ENCODE data around the gene FAM3A.

Gene FAM3A

DNA sequence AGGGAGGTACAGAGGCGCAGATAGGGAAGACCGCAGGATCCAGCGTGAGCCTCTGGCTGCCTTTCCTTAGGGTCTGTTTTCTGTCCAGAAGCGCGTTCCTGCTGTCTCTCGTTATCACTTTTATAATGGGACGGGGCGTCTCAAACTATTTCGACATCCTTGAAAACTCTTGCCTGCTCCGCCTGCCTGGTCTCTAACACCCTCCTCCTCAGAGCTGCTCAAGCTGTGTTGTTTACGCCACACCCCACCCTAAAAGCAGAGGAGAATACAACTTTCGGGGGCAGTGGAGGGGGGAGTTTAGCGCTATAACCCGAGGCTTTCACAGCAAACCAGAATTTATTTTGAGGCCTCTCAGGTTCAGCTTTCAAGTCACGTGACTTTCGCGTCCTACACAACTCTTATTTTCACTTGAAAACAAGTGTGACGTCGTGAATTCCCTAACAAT, 646 bp upstream of the FAM3A start:
- peak overlapping the region; percentile 74 for H3K4me3 ChIP-seq (ENCODE audit: low read depth, low read length)
- TF ChIP-seq, protein P1, sequence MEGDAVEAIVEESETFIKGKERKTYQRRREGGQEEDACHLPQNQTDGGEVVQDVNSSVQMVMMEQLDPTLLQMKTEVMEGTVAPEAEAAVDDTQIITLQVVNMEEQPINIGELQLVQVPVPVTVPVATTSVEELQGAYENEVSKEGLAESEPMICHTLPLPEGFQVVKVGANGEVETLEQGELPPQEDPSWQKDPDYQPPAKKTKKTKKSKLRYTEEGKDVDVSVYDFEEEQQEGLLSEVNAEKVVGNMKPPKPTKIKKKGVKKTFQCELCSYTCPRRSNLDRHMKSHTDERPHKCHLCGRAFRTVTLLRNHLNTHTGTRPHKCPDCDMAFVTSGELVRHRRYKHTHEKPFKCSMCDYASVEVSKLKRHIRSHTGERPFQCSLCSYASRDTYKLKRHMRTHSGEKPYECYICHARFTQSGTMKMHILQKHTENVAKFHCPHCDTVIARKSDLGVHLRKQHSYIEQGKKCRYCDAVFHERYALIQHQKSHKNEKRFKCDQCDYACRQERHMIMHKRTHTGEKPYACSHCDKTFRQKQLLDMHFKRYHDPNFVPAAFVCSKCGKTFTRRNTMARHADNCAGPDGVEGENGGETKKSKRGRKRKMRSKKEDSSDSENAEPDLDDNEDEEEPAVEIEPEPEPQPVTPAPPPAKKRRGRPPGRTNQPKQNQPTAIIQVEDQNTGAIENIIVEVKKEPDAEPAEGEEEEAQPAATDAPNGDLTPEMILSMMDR (IDR thresholded peaks at IDR 0.05; ENCODE audit: insufficient read depth, low read depth, low read length, missing control alignments), result no peak
- DNase-seq (ENCODE audit: low read depth), result no peak

- peak; percentile 55 for DNase-seq (ENCODE audit: low read depth)
- H3K4me3 ChIP-seq (ENCODE audit: low read depth, low read length), result peak overlapping the region; percentile 83
- TF ChIP-seq, protein P1 (IDR thresholded peaks at IDR 0.05; ENCODE audit: insufficient read depth, low read depth, low read length, missing control alignments), result no peak
Measured at GRCh38 chrX:154515090-154515965, 704 bp downstream of the FAM3A start.

DNA sequence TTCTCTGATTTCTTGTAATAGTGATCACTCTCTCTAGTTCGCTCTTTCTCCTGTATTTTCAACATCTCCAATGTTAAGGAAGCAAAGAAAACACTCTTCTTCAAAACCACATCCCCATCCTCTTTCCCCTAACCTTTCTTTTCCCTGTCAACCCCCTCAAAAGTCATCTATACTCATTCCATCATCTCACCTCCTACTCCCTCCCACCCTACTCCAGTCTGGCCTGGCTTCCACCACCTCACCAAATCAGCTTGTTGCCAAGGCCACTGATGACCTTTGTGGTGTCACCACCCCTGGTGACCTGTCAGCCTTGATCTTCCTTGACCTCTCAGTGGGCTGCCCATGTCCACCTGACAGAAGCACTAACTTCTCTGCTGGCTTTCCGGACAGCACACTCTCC, 2.3 kb downstream of the FAM3A start:
- DNase-seq (ENCODE audit: low read depth), result no peak
- no peak overlapping the region for H3K4me3 ChIP-seq (ENCODE audit: low read depth, low read length)
- TF ChIP-seq, protein P1 (IDR thresholded peaks at IDR 0.05; ENCODE audit: insufficient read depth, low read depth, low read length, missing control alignments), result no peak

DNA sequence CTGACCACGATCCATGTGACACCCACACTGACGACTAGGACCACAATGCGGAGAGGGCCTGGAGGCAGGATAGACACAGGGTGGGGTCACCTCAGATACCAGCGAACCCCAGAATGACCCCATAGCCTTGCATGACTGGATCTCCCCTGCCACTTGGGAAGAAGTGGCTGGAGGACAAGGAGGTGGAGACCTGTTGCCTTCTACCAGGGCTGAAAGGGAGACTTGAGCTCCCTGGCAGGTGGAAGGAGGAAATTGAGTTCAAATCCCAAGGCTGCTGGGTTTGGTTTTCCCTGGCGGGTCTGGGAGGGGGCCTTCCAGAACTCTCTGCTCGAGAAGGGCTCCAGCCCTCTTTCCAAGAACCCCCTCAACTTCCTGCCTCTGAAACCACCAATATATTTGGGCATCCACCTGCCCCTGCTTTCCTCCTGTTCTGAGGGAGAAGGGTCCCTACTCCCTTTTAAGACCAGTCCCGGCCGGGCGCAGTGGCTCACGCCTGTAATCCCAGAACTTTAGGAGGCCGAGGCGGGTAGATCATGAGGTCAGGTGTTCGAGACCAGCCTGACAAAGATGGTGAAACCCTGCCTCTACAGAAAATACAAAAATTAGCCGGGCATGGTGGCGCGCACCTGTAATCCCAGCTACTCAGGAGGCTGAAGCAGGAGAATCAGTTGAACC, 3.0 kb downstream of the FAM3A start:
- TF ChIP-seq, protein P1 (IDR thresholded peaks at IDR 0.05; ENCODE audit: insufficient read depth, low read depth, low read length, missing control alignments), result no peak
- DNase-seq (ENCODE audit: low read depth), result no peak
- no peak overlapping the region for H3K4me3 ChIP-seq (ENCODE audit: low read depth, low read length)

- TF ChIP-seq, protein P1 (IDR thresholded peaks at IDR 0.05; ENCODE audit: insufficient read depth, low read depth, low read length, missing control alignments), result no peak
- no peak overlapping the region for H3K4me3 ChIP-seq (ENCODE audit: low read depth, low read length)
- no peak for DNase-seq (ENCODE audit: low read depth)
Measured at GRCh38 chrX:154511761-154512160, 4.3 kb downstream of the FAM3A start.

DNA sequence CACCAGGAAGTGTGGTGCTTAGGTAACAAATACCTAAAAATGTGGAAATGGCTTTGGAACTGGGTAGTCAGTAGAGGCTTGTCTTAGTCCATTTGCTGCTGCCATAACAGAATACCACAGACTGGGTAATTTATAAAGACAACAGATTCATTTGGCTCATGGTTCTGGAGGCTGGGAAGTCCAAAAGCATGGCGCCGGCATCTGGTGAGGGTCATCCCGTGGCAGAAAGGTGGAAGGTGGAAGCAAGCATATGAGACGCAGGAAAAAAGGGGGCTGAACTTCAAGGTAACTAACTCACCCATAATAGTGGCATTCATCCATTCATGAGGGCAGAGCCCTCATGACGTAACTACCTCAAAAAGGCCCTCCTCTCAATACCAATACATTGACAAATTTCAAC, 6.6 kb downstream of the FAM3A start:
- no peak for DNase-seq (ENCODE audit: low read depth)
- H3K4me3 ChIP-seq (ENCODE audit: low read depth, low read length), result no peak overlapping the region
- TF ChIP-seq, protein P1 (IDR thresholded peaks at IDR 0.05; ENCODE audit: insufficient read depth, low read depth, low read length, missing control alignments), result no peak
